NCI-H2196 (cell line): ENCODE results near the gene OLA1.
A peak's percentile ranks its signal among the peaks of the same experiment; 100 is the strongest.
"Not testable (repeated sequence)": the region's sequence is repeated elsewhere in the genome, so short reads cannot be mapped to it uniquely, and the experiment has no call there.

Source experiments
- DNase-seq: peaks from one replicate; lab custom pipeline; 2025; ENCODE audit not compliant: unreplicated experiment; lab: John Stamatoyannopoulos, UW

Gene OLA1

DNA sequence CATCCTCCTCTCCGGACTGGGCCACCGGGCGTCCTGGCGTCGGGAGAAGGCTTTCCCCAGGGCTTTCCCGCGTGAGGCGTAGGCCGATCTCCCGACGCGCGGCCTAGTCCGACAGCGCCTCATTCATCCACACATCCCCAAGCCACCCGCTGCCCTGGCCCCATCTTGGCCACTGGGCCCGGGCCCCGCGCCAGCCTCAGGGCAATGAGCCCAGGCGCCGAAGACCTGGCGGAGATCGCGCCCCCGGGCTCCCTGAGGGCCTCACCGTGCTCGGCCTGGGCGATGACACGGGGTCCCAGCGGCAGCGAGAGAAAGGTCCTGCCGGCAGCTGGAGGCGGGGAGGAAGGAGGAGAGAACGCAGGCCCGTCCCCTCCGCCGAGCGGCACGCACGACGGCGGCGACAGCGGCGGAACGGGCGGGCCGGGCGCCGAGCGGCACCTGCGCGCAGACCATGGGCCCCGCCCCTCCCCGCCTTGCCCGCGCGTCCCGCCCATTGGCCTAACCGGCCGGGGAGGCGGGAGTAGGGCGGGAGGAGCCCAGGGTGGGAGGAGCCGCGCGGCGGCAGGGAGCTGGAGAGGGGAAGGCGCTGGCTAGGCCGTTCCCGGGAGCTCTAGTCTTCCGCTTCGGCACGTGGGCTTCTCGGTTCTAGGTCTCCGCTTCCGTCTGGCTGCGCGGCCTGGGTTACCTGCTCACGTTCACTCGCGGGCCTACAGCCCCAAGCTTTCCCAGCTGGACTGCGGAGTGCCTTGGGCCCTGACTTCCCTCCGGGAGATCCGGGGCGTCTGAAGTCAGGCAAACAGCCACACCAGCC lies at the start of gene OLA1:
Gene OLA1, minus strand, starts transcription at position 346 of the 811 bp plus-strand sequence. CDS start 1,717 bp downstream, outside the sequence.
- DNase-seq: peak; percentile 97

DNA sequence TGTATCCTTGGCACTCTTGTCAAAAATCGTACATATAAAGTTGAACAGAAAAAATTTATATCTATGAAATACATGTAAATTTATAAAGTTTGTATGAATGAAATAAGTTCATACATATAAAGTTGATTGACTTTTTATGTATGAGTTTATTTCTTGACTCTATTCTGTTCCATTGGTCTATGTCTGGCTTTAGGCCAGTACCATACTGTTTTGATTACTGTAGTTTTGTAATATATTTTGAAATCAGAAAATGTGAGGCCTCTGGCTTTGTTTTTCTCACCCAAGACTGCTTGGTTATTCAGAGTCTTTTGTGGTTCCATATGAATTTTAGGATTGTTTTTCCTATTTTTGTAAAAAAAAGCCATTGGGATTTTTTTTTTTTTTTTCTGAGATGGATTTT lies 44.6 kb upstream of the OLA1 start:
- no peak for DNase-seq

GRCh38 chr2:174286172-174286571 lies 37.8 kb upstream of the OLA1 start:
- no peak for DNase-seq

DNA sequence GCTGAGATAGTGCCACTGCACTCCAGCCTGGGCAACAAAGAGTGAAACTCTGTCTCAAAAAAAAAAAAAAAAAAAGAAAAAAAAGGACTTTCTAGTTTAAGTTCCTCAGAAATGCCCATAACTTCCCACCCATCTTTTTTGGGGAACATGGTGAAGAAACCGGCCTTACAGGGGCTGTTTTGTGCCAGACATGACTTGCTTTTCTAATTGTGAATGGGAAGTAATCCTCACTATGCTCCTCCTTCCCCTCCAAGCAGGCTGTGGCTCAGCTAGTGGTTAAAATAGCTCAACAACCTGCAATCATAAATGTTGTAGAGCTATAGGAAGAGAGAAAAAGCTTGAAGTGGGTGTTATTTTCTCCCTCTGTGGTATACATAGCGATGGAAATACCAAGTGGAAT lies 34.1 kb upstream of the OLA1 start:
- no peak for DNase-seq

DNA sequence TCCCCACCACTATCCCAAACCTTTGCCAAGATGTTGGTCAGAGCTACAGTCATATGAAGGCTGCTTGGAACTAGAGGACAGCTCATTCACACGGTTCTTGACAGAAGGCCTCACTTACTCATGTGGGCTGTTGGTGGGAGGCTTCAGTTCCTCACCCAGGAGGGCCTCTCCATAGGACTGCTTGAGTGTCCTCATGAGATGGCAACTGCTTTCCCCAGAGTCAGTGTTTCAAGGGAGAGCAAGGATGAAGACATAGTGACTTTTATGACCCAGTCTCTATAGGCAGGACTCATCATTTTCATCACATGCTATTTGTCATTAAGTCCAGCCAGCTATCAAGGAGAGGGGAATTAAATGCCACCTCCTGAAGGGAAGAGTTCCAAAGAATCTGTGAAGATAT lies 33.4 kb upstream of the OLA1 start:
- no peak for DNase-seq

DNA sequence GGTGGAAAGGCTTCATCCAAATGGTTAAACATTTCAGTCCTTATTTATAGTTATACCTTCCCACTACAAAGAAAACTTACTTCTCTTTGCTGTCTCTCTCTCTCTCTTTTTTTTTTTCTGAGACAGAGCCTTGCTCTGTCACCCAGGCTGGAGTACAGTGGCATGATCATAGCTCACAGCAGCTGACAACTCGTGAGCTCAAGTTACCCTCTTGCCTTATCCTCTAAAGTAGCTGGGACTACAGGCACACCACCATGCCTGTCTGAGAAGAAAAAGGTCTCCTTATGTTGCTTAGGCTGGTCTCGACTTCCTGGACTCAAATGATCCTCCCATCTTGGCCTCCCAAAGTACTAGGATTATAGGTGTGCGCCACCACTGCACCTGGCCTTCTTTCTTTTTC lies 32.3 kb upstream of the OLA1 start:
- no peak for DNase-seq

GRCh38 chr2:174270263-174270662 lies 21.9 kb upstream of the OLA1 start:
- not testable (repeated sequence) for DNase-seq

DNA sequence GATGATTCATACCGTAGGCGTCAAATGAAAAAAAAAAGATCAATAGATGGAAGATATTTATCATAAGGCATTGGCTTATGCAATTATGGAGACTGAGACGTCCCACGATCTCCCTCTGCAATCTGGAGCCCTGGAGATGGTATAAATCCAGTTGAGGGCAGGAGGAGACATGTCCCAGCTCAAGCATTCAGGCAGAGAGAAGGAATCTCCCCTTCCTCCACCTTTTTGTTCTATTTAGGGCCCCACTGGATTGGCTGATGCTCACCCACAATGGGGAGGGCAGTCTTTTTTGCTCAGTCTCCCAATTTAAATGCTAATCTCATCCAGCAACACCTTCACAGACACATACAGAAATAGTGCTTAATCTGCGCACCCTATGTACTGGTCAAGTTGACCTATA lies 18.0 kb upstream of the OLA1 start:
- no peak for DNase-seq

- DNase-seq: no peak
Measured at GRCh38 chr2:174263997-174264396, 15.7 kb upstream of the OLA1 start.

DNA sequence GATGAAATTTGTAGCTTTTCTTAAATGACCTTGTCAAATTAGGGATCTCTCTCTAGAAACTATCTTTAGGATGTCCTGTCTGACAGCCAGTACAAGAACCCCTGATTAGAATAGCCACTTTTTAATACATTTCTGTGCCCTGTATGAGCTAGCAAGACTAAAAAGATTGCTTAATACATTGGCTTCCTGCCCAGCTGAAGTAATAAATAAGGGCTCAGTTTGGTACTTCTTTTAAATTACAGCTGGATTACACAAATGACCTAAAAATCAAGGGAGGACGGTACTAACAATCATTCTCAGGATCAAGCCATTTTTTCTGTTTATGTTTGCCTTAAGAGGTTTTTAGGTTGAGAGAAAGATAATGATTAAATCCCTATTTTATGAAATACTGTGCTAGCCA lies 11.6 kb upstream of the OLA1 start:
- peak; percentile 33 for DNase-seq

- DNase-seq: no peak
Measured at GRCh38 chr2:174254267-174254666, 5.9 kb upstream of the OLA1 start.

DNA sequence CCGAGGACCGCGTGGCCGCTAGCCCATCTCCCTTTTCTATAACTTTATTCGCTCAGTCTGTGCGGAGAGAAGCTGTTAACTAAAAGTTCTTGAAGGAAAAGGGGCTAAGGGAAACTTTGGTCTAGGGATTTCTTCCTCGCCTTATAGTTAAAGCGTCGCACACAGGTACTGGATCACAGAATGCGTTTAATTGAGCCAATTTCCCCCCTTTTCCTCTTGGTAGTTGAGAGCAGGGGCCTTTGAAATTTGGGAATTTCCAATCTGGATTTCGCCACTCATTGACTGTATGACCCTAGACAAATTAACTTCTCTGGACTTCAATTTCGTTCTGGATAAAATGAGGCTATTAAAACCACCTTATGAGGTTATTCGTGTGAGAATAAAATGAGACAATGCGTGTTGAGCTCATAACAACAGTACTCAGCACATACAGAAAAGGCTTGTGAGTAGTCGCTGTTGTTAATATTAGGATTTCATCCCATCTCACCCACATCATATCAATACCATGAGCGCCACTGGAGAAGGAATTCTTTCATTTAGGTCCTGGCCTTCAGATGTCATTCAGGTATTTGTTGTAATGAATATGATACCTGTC lies 763 bp upstream of the OLA1 start:
- DNase-seq: no peak

GRCh38 chr2:174247474-174248186 lies 702 bp downstream of the OLA1 start:
- no peak for DNase-seq

- no peak for DNase-seq
Measured at GRCh38 chr2:174246944-174247381, 1.4 kb downstream of the OLA1 start.

- not testable (repeated sequence) for DNase-seq
Measured at GRCh38 chr2:174245628-174246027, 2.7 kb downstream of the OLA1 start.

- no peak for DNase-seq
Measured at GRCh38 chr2:174245065-174245464, 3.3 kb downstream of the OLA1 start.

DNA sequence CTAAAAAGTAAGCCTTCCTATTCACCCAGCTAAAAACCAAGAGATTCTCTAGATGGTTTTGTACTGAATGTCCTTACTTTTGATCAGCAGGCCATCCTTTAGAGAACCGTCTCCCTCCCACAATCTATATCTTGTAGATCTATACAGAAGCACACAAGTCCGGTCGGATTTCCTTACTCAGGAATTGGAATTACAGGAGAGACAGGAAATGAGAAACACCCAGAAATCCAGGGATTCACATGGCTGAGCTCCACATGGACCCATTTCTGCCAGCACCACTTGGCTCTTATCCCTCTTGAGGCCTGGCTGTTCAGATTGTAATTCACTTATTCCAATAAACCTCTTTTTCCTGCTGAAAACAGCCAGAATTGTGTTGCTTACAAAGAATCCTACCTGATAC lies 4.5 kb downstream of the OLA1 start:
- no peak for DNase-seq

DNA sequence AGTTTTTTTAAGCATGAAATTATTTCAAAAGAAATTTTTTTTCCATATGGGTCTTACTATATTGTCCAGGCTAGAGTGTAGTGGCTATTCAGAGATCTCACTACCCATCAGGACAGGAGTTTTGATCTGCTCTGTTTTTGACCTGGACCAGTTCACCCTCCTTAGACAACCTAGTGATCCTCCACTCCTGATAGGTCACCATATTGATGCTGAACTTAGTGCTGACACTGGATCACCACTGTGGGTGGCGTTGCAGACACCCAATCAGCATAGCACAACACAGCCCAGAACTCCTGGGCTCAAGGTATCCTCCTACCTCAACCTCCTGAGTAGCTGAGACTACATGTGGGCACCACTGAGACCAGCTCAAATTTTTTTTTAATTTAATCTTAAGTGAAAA lies 8.2 kb downstream of the OLA1 start:
- DNase-seq: no peak

DNA sequence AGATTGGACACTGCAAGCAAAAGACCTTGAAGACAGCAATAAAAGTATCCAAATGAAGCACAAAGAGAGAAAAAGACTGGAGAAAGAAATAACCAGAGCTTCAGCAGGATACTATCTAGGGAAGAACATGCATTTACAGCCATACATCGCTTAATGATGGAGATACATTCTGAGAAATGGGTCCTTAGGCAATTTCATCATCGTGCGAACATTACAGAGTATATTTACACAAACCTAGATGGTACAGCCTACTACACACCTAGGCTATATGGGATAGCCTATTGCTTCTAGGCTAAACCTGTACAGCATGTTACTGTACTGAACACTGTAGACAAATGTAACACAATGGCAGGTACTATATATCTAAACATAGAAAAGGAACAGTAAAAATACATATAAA lies 11.9 kb downstream of the OLA1 start:
- no peak for DNase-seq

DNA sequence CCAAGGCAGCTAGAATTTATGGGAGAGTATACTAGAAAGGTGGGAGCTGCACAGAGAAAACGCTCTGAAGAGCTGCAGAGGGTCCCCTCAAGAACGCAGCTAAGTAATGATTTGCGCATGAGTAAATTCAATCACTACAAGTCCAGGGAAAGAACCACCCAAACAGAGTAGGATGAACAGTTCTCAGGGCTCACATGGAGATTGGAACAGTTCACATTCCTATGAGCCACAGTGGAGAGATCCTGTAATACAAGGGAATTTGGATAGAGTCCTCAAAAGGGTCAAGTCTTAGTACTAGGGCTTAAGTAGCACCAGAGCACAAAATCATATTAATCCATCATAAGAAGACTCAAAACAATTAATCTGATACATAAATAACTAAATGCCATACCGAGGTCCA lies 12.7 kb downstream of the OLA1 start:
- DNase-seq: no peak

DNA sequence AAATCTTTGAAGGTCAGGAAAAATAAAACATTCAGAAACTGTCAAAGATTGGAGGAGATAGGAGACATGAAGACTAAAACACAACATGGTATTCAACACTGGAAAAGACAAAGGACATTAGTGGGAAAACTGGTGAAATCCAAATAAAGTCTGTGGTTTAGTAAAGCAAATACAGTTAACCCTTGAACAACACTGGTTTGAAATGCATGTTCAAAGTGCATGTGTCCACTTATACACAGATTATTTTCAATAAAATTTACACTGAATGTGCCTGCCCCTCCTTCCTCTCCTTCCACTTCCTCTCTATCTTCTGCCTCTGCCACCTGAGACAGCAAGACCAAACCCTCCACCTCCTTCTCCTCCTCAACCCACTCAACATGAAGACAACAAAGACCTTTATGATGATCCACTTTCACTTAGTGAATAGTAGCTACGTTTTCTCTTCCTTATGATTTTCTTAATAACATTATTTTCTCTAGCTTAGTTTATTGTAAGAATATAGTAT lies 14.5 kb downstream of the OLA1 start:
- no peak for DNase-seq

DNA sequence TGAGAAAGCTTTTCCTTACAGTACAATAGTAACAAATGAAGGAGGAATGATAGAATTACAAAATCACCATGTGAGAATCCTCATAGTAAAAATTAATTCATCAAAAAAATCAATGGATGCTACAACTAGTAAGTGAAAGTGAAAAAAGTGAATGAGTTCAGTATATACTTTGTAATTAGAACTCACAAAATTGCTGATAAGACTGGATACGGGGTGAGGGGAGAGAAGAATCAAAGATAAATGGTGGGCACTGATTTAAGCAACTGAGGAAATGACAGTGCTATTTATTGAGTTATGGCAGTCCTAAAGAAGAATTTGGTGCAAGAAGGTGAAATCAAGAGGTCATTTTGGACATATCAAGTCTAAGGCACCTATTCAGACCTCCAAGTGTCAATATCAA lies 20.6 kb downstream of the OLA1 start:
- no peak for DNase-seq
